ENCODE measurements around the gene MALSU1. TPM values are rescaled to one million over a fixed set of nuclear protein-coding genes. Genes with fewer than 3 reads are reported as not detected.

The MALSU1 gene
- total RNA-seq, 3 donors from 2014 or later (not counting 1 experiment from before 2014, with no cell fraction given), result 23.4 to 31.8 (median 26.3) TPM

GRCh38 chr7:23298141-23298881, 828 bp upstream of the MALSU1 start:
- H3K27me3 Mint-ChIP-seq (ENCODE audit: low read depth in 2 of 2), result peaks cover 0 to 10% of the 10 kb centered on the region in 2 donors
- no peak for DNase-seq
- TF ChIP-seq CTCF (IDR thresholded peaks at IDR 0.05), result no peak
- peak overlapping the region; percentile 94 for H3K4me3 ChIP-seq (ENCODE audit: low read length)
- H3K4me1 ChIP-seq (ENCODE audit: control insufficient read depth, insufficient read depth, low read length), result peaks cover 17% of the 10 kb centered on the region
- H3K9me3 Mint-ChIP-seq, result no peaks in the 10 kb centered on the region
- H3K36me3 Mint-ChIP-seq, result peaks cover 7% of the 10 kb centered on the region
- no peaks in the 10 kb centered on the region for H3K27me3 ChIP-seq (ENCODE audit: control insufficient read depth, insufficient read depth, low read length)
- peak overlapping the region; percentile 83 for H3K27ac ChIP-seq (ENCODE audit: low read length)
- peaks cover 5% of the 10 kb centered on the region for H3K36me3 ChIP-seq (ENCODE audit: control insufficient read depth, insufficient read depth, low read length)
- 99% methylated on average over 7 of the region's 11 CpGs for WGBS (ENCODE audit: insufficient coverage)
- no peaks in the 10 kb centered on the region for H3K9me3 ChIP-seq (ENCODE audit: control insufficient read depth, insufficient read depth, low read length)
- H3K4me1 Mint-ChIP-seq, result peaks cover 37 to 42% of the 10 kb centered on the region in 2 donors
- H3K27ac Mint-ChIP-seq, result peak overlapping the region; percentile 89 to 95
- intact Hi-C loops (cut with micrococcal nuclease), result no loop called here
- no peak for ATAC-seq
- H3K4me3 Mint-ChIP-seq, result peak overlapping the region; percentile 84

- H3K27me3 Mint-ChIP-seq (ENCODE audit: low read depth in 2 of 2), result peaks cover 0 to 7% of the 10 kb centered on the region in 2 donors
Measured at GRCh38 chr7:23299770-23300300, 696 bp downstream of the MALSU1 start.

DNA sequence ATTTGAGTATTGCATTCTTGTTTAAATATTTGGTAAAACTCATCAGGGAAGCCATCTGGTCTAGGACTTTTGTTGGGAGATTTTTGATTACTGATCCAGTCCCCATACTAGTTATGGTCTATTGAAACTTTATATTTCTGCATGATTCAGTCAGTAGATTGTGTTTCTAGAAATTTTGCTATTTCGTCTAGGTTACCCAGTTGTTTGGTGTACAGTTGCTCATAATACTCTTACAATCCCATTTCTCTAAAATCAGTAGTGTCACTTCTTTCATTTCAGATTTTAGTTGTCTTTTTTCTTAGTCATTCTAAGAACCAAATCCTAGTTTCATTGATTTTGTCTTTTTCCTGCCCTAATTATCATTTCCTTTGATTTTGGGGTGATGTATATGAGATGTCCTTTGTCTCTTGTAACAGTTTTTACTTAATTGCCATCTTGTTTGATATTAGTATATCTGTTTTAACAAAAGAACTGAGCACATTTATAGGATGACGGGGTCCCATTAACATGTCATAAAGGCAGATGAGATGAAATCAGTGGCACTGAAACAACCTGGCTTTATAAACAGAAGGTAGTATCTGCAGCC, 7.9 kb downstream of the MALSU1 start:
- DNase-seq (no peak), ATAC-seq (no peak)
- H3K36me3 Mint-ChIP-seq, result peaks cover 13% of the 10 kb centered on the region
- Histone ChIP-seq H3K4me1 (ENCODE audit: control insufficient read depth, insufficient read depth, low read length) (no peaks in the 10 kb centered on the region), H3K4me3 (ENCODE audit: low read length) (no peak overlapping the region), H3K36me3 (ENCODE audit: control insufficient read depth, insufficient read depth, low read length) (peaks cover 33% of the 10 kb centered on the region), H3K27me3 (ENCODE audit: control insufficient read depth, insufficient read depth, low read length) (no peaks in the 10 kb centered on the region), H3K27ac (ENCODE audit: low read length) (no peak overlapping the region), H3K9me3 (ENCODE audit: control insufficient read depth, insufficient read depth, low read length) (no peaks in the 10 kb centered on the region)
- H3K4me3 Mint-ChIP-seq, result no peak overlapping the region
- H3K9me3 Mint-ChIP-seq, result no peaks in the 10 kb centered on the region
- H3K4me1 Mint-ChIP-seq, result peaks cover 29 to 38% of the 10 kb centered on the region in 2 donors
- no peak overlapping the region for H3K27ac Mint-ChIP-seq
- TF ChIP-seq CTCF (IDR thresholded peaks at IDR 0.05), result no peak
- WGBS (ENCODE audit: insufficient coverage), result 100% methylated on average over 1 of the region's 2 CpGs
- intact Hi-C loops (cut with micrococcal nuclease), result no loop called here
- no peaks in the 10 kb centered on the region for H3K27me3 Mint-ChIP-seq (ENCODE audit: low read depth in 2 of 2)

More at GRCh38 chr7:23299770-23300300, 696 bp downstream of the MALSU1 start:
- intact Hi-C loops (cut with micrococcal nuclease), result loop anchor here (1.0 kb wide), 3 partner anchors 46 to 232 kb away; partner anchors contain the start of gene NUP42
- Histone ChIP-seq H3K27ac (ENCODE audit: low read length) (peak overlapping the region; percentile 83), H3K4me1 (ENCODE audit: control insufficient read depth, insufficient read depth, low read length) (peaks cover 17% of the 10 kb centered on the region), H3K9me3 (ENCODE audit: control insufficient read depth, insufficient read depth, low read length) (no peaks in the 10 kb centered on the region), H3K27me3 (ENCODE audit: control insufficient read depth, insufficient read depth, low read length) (no peaks in the 10 kb centered on the region), H3K4me3 (ENCODE audit: low read length) (peak overlapping the region; percentile 94), H3K36me3 (ENCODE audit: control insufficient read depth, insufficient read depth, low read length) (peaks cover 9% of the 10 kb centered on the region)
- peak overlapping the region; percentile 84 for H3K4me3 Mint-ChIP-seq
- no peak for DNase-seq
- H3K4me1 Mint-ChIP-seq, result peaks cover 45 to 49% of the 10 kb centered on the region in 2 donors
- H3K27ac Mint-ChIP-seq, result peak overlapping the region; percentile 89 to 95
- no peak for TF ChIP-seq CTCF (IDR thresholded peaks at IDR 0.05)
- peaks cover 7% of the 10 kb centered on the region for H3K36me3 Mint-ChIP-seq
- 9% methylated on average over 8 of the region's 12 CpGs for WGBS (ENCODE audit: insufficient coverage)
- ATAC-seq, result no peak
- H3K9me3 Mint-ChIP-seq, result no peaks in the 10 kb centered on the region
